ENCODE results near the gene CD22. TPM values are rescaled to one million over a fixed set of nuclear protein-coding genes. Genes with fewer than 3 reads are reported as not detected.
A peak's percentile ranks its signal among the peaks of the same experiment; 100 is the strongest.

CD22 gene
- total RNA-seq, 1 experiment from 2014 or later: not detected

GRCh38 chr19:35295792-35296462 lies 33.1 kb upstream of the CD22 start:
- no peak overlapping the region for H3K4me2 ChIP-seq (ENCODE audit: insufficient read depth, insufficient read length, low read length)
- DNase-seq: peak; percentile 62
- no peak overlapping the region for H3K4ac ChIP-seq (ENCODE audit: low read depth, low read length)
- no peaks in the 10 kb centered on the region for H4K20me1 ChIP-seq (ENCODE audit: control insufficient read depth, insufficient read depth, insufficient read length)
- H3K79me1 ChIP-seq (ENCODE audit: insufficient read depth, low read depth, low read length, poor library complexity, severe bottlenecking): no peaks in the 10 kb centered on the region
- no peak overlapping the region for H3K18ac ChIP-seq (ENCODE audit: insufficient read length, low read depth, low read length)
- no peak overlapping the region for H4K8ac ChIP-seq (replicated peaks; ENCODE audit: insufficient read length, low read depth, low read length)
- no peak overlapping the region for H2BK12ac ChIP-seq (ENCODE audit: insufficient read length, low read depth, low read length)
- no peak overlapping the region for H3K9ac ChIP-seq (ENCODE audit: extremely low read depth, insufficient read length, low read length)
- Mint-ChIP-seq H3K27ac (no peak overlapping the region), H3K9me3 (no peaks in the 10 kb centered on the region), H3K27me3 (ENCODE audit: low read depth) (peaks cover 8% of the 10 kb centered on the region), H3K36me3 (ENCODE audit: insufficient read depth in 1 of 3, low read depth in 3 of 3) (no peaks in the 10 kb centered on the region), H3K4me1 (peaks cover 12% of the 10 kb centered on the region in 2 experiments), H3K4me3 (no peak overlapping the region)
- H3T11ph ChIP-seq (ENCODE audit: low read length): no peak overlapping the region
- H3K56ac ChIP-seq (ENCODE audit: insufficient read length, low read depth, low read length): no peak overlapping the region
- no peak overlapping the region for H2BK120ac ChIP-seq (ENCODE audit: low read depth, low read length, poor library complexity, severe bottlenecking)
- H3K27me3 ChIP-seq (ENCODE audit: insufficient read depth, low read length): no peaks in the 10 kb centered on the region
- no CpG with 5 or more reads among the region's 24 CpGs for WGBS (ENCODE audit: extremely low coverage, insufficient read length, low lambda C conversion rate)
- H2BK5ac ChIP-seq (ENCODE audit: insufficient read length, low read length): no peak overlapping the region
- no peak overlapping the region for H3K27ac ChIP-seq (ENCODE audit: insufficient read length, low read depth, low read length)
- H4K91ac ChIP-seq (ENCODE audit: insufficient read length, low read depth, low read length): no peak overlapping the region
- no peak overlapping the region for H2AFZ ChIP-seq (ENCODE audit: low read length)
- TF ChIP-seq, protein P1, sequence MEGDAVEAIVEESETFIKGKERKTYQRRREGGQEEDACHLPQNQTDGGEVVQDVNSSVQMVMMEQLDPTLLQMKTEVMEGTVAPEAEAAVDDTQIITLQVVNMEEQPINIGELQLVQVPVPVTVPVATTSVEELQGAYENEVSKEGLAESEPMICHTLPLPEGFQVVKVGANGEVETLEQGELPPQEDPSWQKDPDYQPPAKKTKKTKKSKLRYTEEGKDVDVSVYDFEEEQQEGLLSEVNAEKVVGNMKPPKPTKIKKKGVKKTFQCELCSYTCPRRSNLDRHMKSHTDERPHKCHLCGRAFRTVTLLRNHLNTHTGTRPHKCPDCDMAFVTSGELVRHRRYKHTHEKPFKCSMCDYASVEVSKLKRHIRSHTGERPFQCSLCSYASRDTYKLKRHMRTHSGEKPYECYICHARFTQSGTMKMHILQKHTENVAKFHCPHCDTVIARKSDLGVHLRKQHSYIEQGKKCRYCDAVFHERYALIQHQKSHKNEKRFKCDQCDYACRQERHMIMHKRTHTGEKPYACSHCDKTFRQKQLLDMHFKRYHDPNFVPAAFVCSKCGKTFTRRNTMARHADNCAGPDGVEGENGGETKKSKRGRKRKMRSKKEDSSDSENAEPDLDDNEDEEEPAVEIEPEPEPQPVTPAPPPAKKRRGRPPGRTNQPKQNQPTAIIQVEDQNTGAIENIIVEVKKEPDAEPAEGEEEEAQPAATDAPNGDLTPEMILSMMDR (conservative IDR thresholded peaks at IDR 0.05): no peak
- H3K23ac ChIP-seq (ENCODE audit: insufficient read length, low read depth, low read length): no peak overlapping the region
- H2BK20ac ChIP-seq (ENCODE audit: low read depth, low read length, poor library complexity, severe bottlenecking): no peak overlapping the region
- H3K23me2 ChIP-seq (ENCODE audit: insufficient read length, low read depth, low read length, poor library complexity, severe bottlenecking): no peaks in the 10 kb centered on the region
- H3K4me1 ChIP-seq (ENCODE audit: insufficient read depth, low read length): no peaks in the 10 kb centered on the region
- H2AK5ac ChIP-seq (ENCODE audit: insufficient read length, low read length): no peak overlapping the region
- H2BK15ac ChIP-seq (ENCODE audit: low read depth, low read length): no peak overlapping the region
- H3K14ac ChIP-seq (ENCODE audit: insufficient read depth, low read length): no peak overlapping the region
- no peaks in the 10 kb centered on the region for H3K79me2 ChIP-seq (ENCODE audit: insufficient read depth, low read length)
- H4K5ac ChIP-seq (ENCODE audit: insufficient read length, low read depth, low read length): no peak overlapping the region
- H3K9me3 ChIP-seq (ENCODE audit: control insufficient read depth, low read depth, low read length): no peaks in the 10 kb centered on the region

All from H9 (cell line).